HEK293T (cell line): ENCODE data around the gene ASIC4.
A peak's percentile ranks its signal among the peaks of the same experiment; 100 is the strongest.

Source experiments
- ARNT ChIP-seq: fragments of 450-650 bp; IDR thresholded peaks from 2 replicates; pipeline ENCODE4 v1.6.1; 2017; ENCODE audit warnings: mild to moderate bottlenecking
- ELF4 ChIP-seq: fragments of 450-650 bp; IDR thresholded peaks from 2 replicates; pipeline ENCODE4 v1.6.1; 2017; ENCODE audit warnings: antibody characterized with exemption
- FOXA1 ChIP-seq: fragments of 450-650 bp; IDR thresholded peaks from 2 replicates; pipeline ENCODE4 v1.6.1; 2016; ENCODE audit warnings: mild to moderate bottlenecking
- FOXK2 ChIP-seq: fragments of 450-650 bp; IDR thresholded peaks from 2 replicates; pipeline ENCODE4 v1.6.1; 2016; ENCODE audit warnings: mild to moderate bottlenecking
- L3MBTL2 ChIP-seq: fragments of 450-650 bp; conservative IDR thresholded peaks from 2 replicates; pipeline ENCODE4 v1.6.1; 2016; ENCODE audit warnings: mild to moderate bottlenecking

GRCh38 chr2:219552382-219553167 is 38.3 kb downstream of the ASIC4 start:
- TF ChIP-seq L3MBTL2, result peak; percentile 40; the same call in 1 of the 2 replicates
- TF ChIP-seq FOXK2, result no peak
- TF ChIP-seq ELF4, result no peak
- no peak for TF ChIP-seq FOXA1
- no peak for TF ChIP-seq ARNT
